ENCODE data around the gene MDM2. TPM values are rescaled to one million over a fixed set of nuclear protein-coding genes. Genes with fewer than 3 reads are reported as not detected.
A peak's percentile ranks its signal among the peaks of the same experiment; 100 is the strongest.

Gene MDM2
- total RNA-seq, 1 experiment from 2014 or later: 118 TPM

- no peaks in the 10 kb centered on the region for H3K27me3 Mint-ChIP-seq (ENCODE audit: insufficient read depth, unreplicated experiment)
- no peak overlapping the region for H3K4me3 Mint-ChIP-seq (ENCODE audit: unreplicated experiment)
- H3K4me3 ChIP-seq (ENCODE audit: low read depth, low read length): no peak overlapping the region
- CTCF ChIA-PET: no interaction called here
- peaks cover 1% of the 10 kb centered on the region; the same call in 1 of the 2 replicates for H3K36me3 ChIP-seq (ENCODE audit: control insufficient read depth, insufficient read depth, low read length)
- H3K4me1 ChIP-seq: peaks cover 14% of the 10 kb centered on the region
- H3K36me3 Mint-ChIP-seq (ENCODE audit: insufficient read depth, unreplicated experiment): peaks cover 87% of the 10 kb centered on the region
- no peaks in the 10 kb centered on the region for H3K27me3 ChIP-seq (replicated peaks; ENCODE audit: control insufficient read depth, insufficient read depth, low read length)
- H3K27ac Mint-ChIP-seq (ENCODE audit: unreplicated experiment): peak overlapping the region; percentile 10
- no TSS peak for BruUV-seq (replicated peaks)
- peaks cover 12% of the 10 kb centered on the region for H3K4me1 Mint-ChIP-seq (ENCODE audit: low read depth, unreplicated experiment)
- TF ChIP-seq CTCF (IDR thresholded peaks at IDR 0.05; ENCODE audit: insufficient read depth in 1 of 2, low read depth in 1 of 2, low read length in 1 of 2, severe bottlenecking in 1 of 2, unreplicated experiment in 1 of 2): no peak
- POLR2A ChIA-PET: no interaction called here
- intact Hi-C loops (cut with micrococcal nuclease; ENCODE audit: unreplicated experiment): no loop called here
- DNase-seq: no peak
- H3K9me3 Mint-ChIP-seq (ENCODE audit: unreplicated experiment): no peaks in the 10 kb centered on the region
- H3K9me3 ChIP-seq: no peaks in the 10 kb centered on the region
These were observed 23.3 kb downstream of the MDM2 start for GRCh38 chr12:68831272-68831671.

GRCh38 chr12:68831751-68832503, 23.9 kb downstream of the MDM2 start:
- H3K27me3 Mint-ChIP-seq (ENCODE audit: insufficient read depth, unreplicated experiment): no peaks in the 10 kb centered on the region

GRCh38 chr12:68832504-68832867, 24.5 kb downstream of the MDM2 start:
- Histone ChIP-seq H3K36me3 (ENCODE audit: control insufficient read depth, insufficient read depth, low read length) (peaks cover 1% of the 10 kb centered on the region; the same call in 1 of the 2 replicates), H3K4me3 (ENCODE audit: low read depth, low read length) (no peak overlapping the region), H3K9me3 (no peaks in the 10 kb centered on the region), H3K4me1 (peaks cover 14% of the 10 kb centered on the region), H3K27me3 (replicated peaks; ENCODE audit: control insufficient read depth, insufficient read depth, low read length) (no peaks in the 10 kb centered on the region)
- TF ChIP-seq CTCF (IDR thresholded peaks at IDR 0.05; ENCODE audit: insufficient read depth in 1 of 2, low read depth in 1 of 2, low read length in 1 of 2, severe bottlenecking in 1 of 2, unreplicated experiment in 1 of 2): no peak
- no peak for DNase-seq
- Mint-ChIP-seq H3K4me3 (ENCODE audit: unreplicated experiment) (no peak overlapping the region), H3K9me3 (ENCODE audit: unreplicated experiment) (no peaks in the 10 kb centered on the region), H3K36me3 (ENCODE audit: insufficient read depth, unreplicated experiment) (peaks cover 90% of the 10 kb centered on the region), H3K27me3 (ENCODE audit: insufficient read depth, unreplicated experiment) (no peaks in the 10 kb centered on the region), H3K27ac (ENCODE audit: unreplicated experiment) (no peak overlapping the region), H3K4me1 (ENCODE audit: low read depth, unreplicated experiment) (peaks cover 12% of the 10 kb centered on the region)
- intact Hi-C loops (cut with micrococcal nuclease; ENCODE audit: unreplicated experiment): no loop called here
- ChIA-PET CTCF (no interaction called here), POLR2A (no interaction called here)
- no TSS peak for BruUV-seq (replicated peaks)

More at GRCh38 chr12:68831751-68832503, 23.9 kb downstream of the MDM2 start:
- intact Hi-C loops (cut with micrococcal nuclease; ENCODE audit: unreplicated experiment): no loop called here
- Histone ChIP-seq H3K36me3 (ENCODE audit: control insufficient read depth, insufficient read depth, low read length) (peaks cover 1% of the 10 kb centered on the region; the same call in 1 of the 2 replicates), H3K9me3 (no peaks in the 10 kb centered on the region), H3K4me3 (ENCODE audit: low read depth, low read length) (no peak overlapping the region), H3K4me1 (peaks cover 14% of the 10 kb centered on the region), H3K27me3 (replicated peaks; ENCODE audit: control insufficient read depth, insufficient read depth, low read length) (no peaks in the 10 kb centered on the region)
- no peak for TF ChIP-seq CTCF (IDR thresholded peaks at IDR 0.05; ENCODE audit: insufficient read depth in 1 of 2, low read depth in 1 of 2, low read length in 1 of 2, severe bottlenecking in 1 of 2, unreplicated experiment in 1 of 2)
- POLR2A ChIA-PET: no interaction called here
- Mint-ChIP-seq H3K4me3 (ENCODE audit: unreplicated experiment) (no peak overlapping the region), H3K4me1 (ENCODE audit: low read depth, unreplicated experiment) (peaks cover 12% of the 10 kb centered on the region), H3K27ac (ENCODE audit: unreplicated experiment) (no peak overlapping the region), H3K9me3 (ENCODE audit: unreplicated experiment) (no peaks in the 10 kb centered on the region), H3K36me3 (ENCODE audit: insufficient read depth, unreplicated experiment) (peaks cover 90% of the 10 kb centered on the region)
- CTCF ChIA-PET: no interaction called here
- no peak for DNase-seq
- no TSS peak for BruUV-seq (replicated peaks)

All from Caco-2 (cell line).